ENCODE results near the gene TMEM198. TPM values are rescaled to one million over a fixed set of nuclear protein-coding genes. Genes with fewer than 3 reads are reported as not detected.

TMEM198 gene
- polyA plus RNA-seq, 2 donors, result 1.6 to 1.7 TPM

GRCh38 chr2:219541611-219542180, 2.1 kb upstream of the TMEM198 start:
- no peaks in the 10 kb centered on the region for H3K27me3 ChIP-seq (ENCODE audit: control insufficient read depth in 1 of 2, insufficient read depth in 2 of 2, low read length in 2 of 2)
- peaks cover 0 to 15% of the 10 kb centered on the region in 2 donors for H3K4me1 ChIP-seq (ENCODE audit: control insufficient read depth in 2 of 2, insufficient read depth in 2 of 2, low read length in 1 of 2)
- WGBS, 2 donors, result 13 to 17% methylated on average over 44 to 48 of the region's 48 CpGs
- peaks cover 0 to 24% of the 10 kb centered on the region in 2 donors for H3K36me3 ChIP-seq (ENCODE audit: control insufficient read depth in 2 of 2, insufficient read depth in 2 of 2, low read length in 1 of 2)
- peak overlapping the region; percentile 17 to 41 for H3K4me3 ChIP-seq (ENCODE audit: low read depth in 1 of 2, low read length in 2 of 2)
- peak overlapping the region in 1 of 2 donors; percentile 1 for H3K27ac ChIP-seq (ENCODE audit: low read depth in 2 of 2, low read length in 1 of 2)
- H3K9me3 ChIP-seq (ENCODE audit: control insufficient read depth in 2 of 2, insufficient read depth in 1 of 2, low read depth in 1 of 2, low read length in 1 of 2), result no peaks in the 10 kb centered on the region

GRCh38 chr2:219542931-219543595, 765 bp upstream of the TMEM198 start:
- 0 to 1% methylated on average over 61 to 66 of the region's 66 CpGs for WGBS, 2 donors
- H3K27me3 ChIP-seq (ENCODE audit: control insufficient read depth in 1 of 2, insufficient read depth in 2 of 2, low read length in 2 of 2), result no peaks in the 10 kb centered on the region
- peaks cover 0 to 15% of the 10 kb centered on the region in 2 donors for H3K4me1 ChIP-seq (ENCODE audit: control insufficient read depth in 2 of 2, insufficient read depth in 2 of 2, low read length in 1 of 2)
- peaks cover 0 to 24% of the 10 kb centered on the region in 2 donors for H3K36me3 ChIP-seq (ENCODE audit: control insufficient read depth in 2 of 2, insufficient read depth in 2 of 2, low read length in 1 of 2)
- H3K4me3 ChIP-seq (ENCODE audit: low read depth in 1 of 2, low read length in 2 of 2), result peak overlapping the region; percentile 66 to 70
- H3K27ac ChIP-seq (ENCODE audit: low read depth in 2 of 2, low read length in 1 of 2), result peak overlapping the region; percentile 88 to 92
- no peaks in the 10 kb centered on the region for H3K9me3 ChIP-seq (ENCODE audit: control insufficient read depth in 2 of 2, insufficient read depth in 1 of 2, low read depth in 1 of 2, low read length in 1 of 2)

GRCh38 chr2:219544567-219544966, 739 bp downstream of the TMEM198 start:
- Histone ChIP-seq H3K36me3 (ENCODE audit: control insufficient read depth in 2 of 2, insufficient read depth in 2 of 2, low read length in 1 of 2) (peaks cover 0 to 14% of the 10 kb centered on the region in 2 donors), H3K27me3 (ENCODE audit: control insufficient read depth in 1 of 2, insufficient read depth in 2 of 2, low read length in 2 of 2) (no peaks in the 10 kb centered on the region), H3K9me3 (ENCODE audit: control insufficient read depth in 2 of 2, insufficient read depth in 1 of 2, low read depth in 1 of 2, low read length in 1 of 2) (no peaks in the 10 kb centered on the region), H3K4me3 (ENCODE audit: low read depth in 1 of 2, low read length in 2 of 2) (peak overlapping the region in 1 of 2 donors; percentile 25), H3K27ac (ENCODE audit: low read depth in 2 of 2, low read length in 1 of 2) (no peak overlapping the region), H3K4me1 (ENCODE audit: control insufficient read depth in 2 of 2, insufficient read depth in 2 of 2, low read length in 1 of 2) (peaks cover 0 to 15% of the 10 kb centered on the region in 2 donors)
- WGBS, 2 donors, result 42 to 53% methylated on average over 9 of the region's 9 CpGs

GRCh38 chr2:219545295-219545942, 1.6 kb downstream of the TMEM198 start:
- WGBS, 2 donors, result 81 to 91% methylated on average over 3 of the region's 3 CpGs
- Histone ChIP-seq H3K27ac (ENCODE audit: low read depth in 2 of 2, low read length in 1 of 2) (no peak overlapping the region), H3K4me1 (ENCODE audit: control insufficient read depth in 2 of 2, insufficient read depth in 2 of 2, low read length in 1 of 2) (peaks cover 0 to 15% of the 10 kb centered on the region in 2 donors), H3K27me3 (ENCODE audit: control insufficient read depth in 1 of 2, insufficient read depth in 2 of 2, low read length in 2 of 2) (no peaks in the 10 kb centered on the region), H3K4me3 (ENCODE audit: low read depth in 1 of 2, low read length in 2 of 2) (no peak overlapping the region), H3K36me3 (ENCODE audit: control insufficient read depth in 2 of 2, insufficient read depth in 2 of 2, low read length in 1 of 2) (peaks cover 0 to 6% of the 10 kb centered on the region in 2 donors), H3K9me3 (ENCODE audit: control insufficient read depth in 2 of 2, insufficient read depth in 1 of 2, low read depth in 1 of 2, low read length in 1 of 2) (no peaks in the 10 kb centered on the region)

- H3K9me3 ChIP-seq (ENCODE audit: control insufficient read depth in 2 of 2, insufficient read depth in 1 of 2, low read depth in 1 of 2, low read length in 1 of 2), result no peaks in the 10 kb centered on the region
- H3K4me1 ChIP-seq (ENCODE audit: control insufficient read depth in 2 of 2, insufficient read depth in 2 of 2, low read length in 1 of 2), result peaks cover 0 to 15% of the 10 kb centered on the region in 2 donors
- peaks cover 0 to 4% of the 10 kb centered on the region in 2 donors for H3K36me3 ChIP-seq (ENCODE audit: control insufficient read depth in 2 of 2, insufficient read depth in 2 of 2, low read length in 1 of 2)
- WGBS, 2 donors, result 69 to 70% methylated on average over 4 of the region's 4 CpGs
- no peaks in the 10 kb centered on the region for H3K27me3 ChIP-seq (ENCODE audit: control insufficient read depth in 1 of 2, insufficient read depth in 2 of 2, low read length in 2 of 2)
- no peak overlapping the region for H3K4me3 ChIP-seq (ENCODE audit: low read depth in 1 of 2, low read length in 2 of 2)
- no peak overlapping the region for H3K27ac ChIP-seq (ENCODE audit: low read depth in 2 of 2, low read length in 1 of 2)
Measured at GRCh38 chr2:219545943-219546352, 2.1 kb downstream of the TMEM198 start.

- no peaks in the 10 kb centered on the region for H3K27me3 ChIP-seq (ENCODE audit: control insufficient read depth in 1 of 2, insufficient read depth in 2 of 2, low read length in 2 of 2)
- H3K4me1 ChIP-seq (ENCODE audit: control insufficient read depth in 2 of 2, insufficient read depth in 2 of 2, low read length in 1 of 2), result peaks cover under 1 to 18% of the 10 kb centered on the region in 2 donors
- no peaks in the 10 kb centered on the region for H3K36me3 ChIP-seq (ENCODE audit: control insufficient read depth in 2 of 2, insufficient read depth in 2 of 2, low read length in 1 of 2)
Measured at GRCh38 chr2:219547621-219548020, 3.8 kb downstream of the TMEM198 start.

GRCh38 chr2:219548990-219549389, 5.2 kb downstream of the TMEM198 start:
- no peaks in the 10 kb centered on the region for H3K27me3 ChIP-seq (ENCODE audit: control insufficient read depth in 1 of 2, insufficient read depth in 2 of 2, low read length in 2 of 2)

More at GRCh38 chr2:219547621-219548020, 3.8 kb downstream of the TMEM198 start:
- 95% methylated on average over 26 of the region's 26 CpGs for WGBS, 2 donors
- H3K4me3 ChIP-seq (ENCODE audit: low read depth in 1 of 2, low read length in 2 of 2), result no peak overlapping the region
- H3K27ac ChIP-seq (ENCODE audit: low read depth in 2 of 2, low read length in 1 of 2), result no peak overlapping the region
- no peaks in the 10 kb centered on the region for H3K9me3 ChIP-seq (ENCODE audit: control insufficient read depth in 2 of 2, insufficient read depth in 1 of 2, low read depth in 1 of 2, low read length in 1 of 2)

GRCh38 chr2:219549619-219550018, 5.8 kb downstream of the TMEM198 start:
- H3K27me3 ChIP-seq (ENCODE audit: control insufficient read depth in 1 of 2, insufficient read depth in 2 of 2, low read length in 2 of 2), result no peaks in the 10 kb centered on the region
- WGBS, 2 donors, result 85 to 87% methylated on average over 9 of the region's 9 CpGs
- peaks cover 5 to 16% of the 10 kb centered on the region in 2 donors for H3K4me1 ChIP-seq (ENCODE audit: control insufficient read depth in 2 of 2, insufficient read depth in 2 of 2, low read length in 1 of 2)
- H3K36me3 ChIP-seq (ENCODE audit: control insufficient read depth in 2 of 2, insufficient read depth in 2 of 2, low read length in 1 of 2), result no peaks in the 10 kb centered on the region
- no peak overlapping the region for H3K27ac ChIP-seq (ENCODE audit: low read depth in 2 of 2, low read length in 1 of 2)
- H3K9me3 ChIP-seq (ENCODE audit: control insufficient read depth in 2 of 2, insufficient read depth in 1 of 2, low read depth in 1 of 2, low read length in 1 of 2), result no peaks in the 10 kb centered on the region
- H3K4me3 ChIP-seq (ENCODE audit: low read depth in 1 of 2, low read length in 2 of 2), result no peak overlapping the region

More at GRCh38 chr2:219548990-219549389, 5.2 kb downstream of the TMEM198 start:
- Histone ChIP-seq H3K36me3 (ENCODE audit: control insufficient read depth in 2 of 2, insufficient read depth in 2 of 2, low read length in 1 of 2) (no peaks in the 10 kb centered on the region), H3K4me1 (ENCODE audit: control insufficient read depth in 2 of 2, insufficient read depth in 2 of 2, low read length in 1 of 2) (peaks cover 5 to 22% of the 10 kb centered on the region in 2 donors), H3K4me3 (ENCODE audit: low read depth in 1 of 2, low read length in 2 of 2) (no peak overlapping the region), H3K9me3 (ENCODE audit: control insufficient read depth in 2 of 2, insufficient read depth in 1 of 2, low read depth in 1 of 2, low read length in 1 of 2) (no peaks in the 10 kb centered on the region), H3K27ac (ENCODE audit: low read depth in 2 of 2, low read length in 1 of 2) (no peak overlapping the region)
- WGBS, 2 donors, result 93 to 96% methylated on average over 18 of the region's 18 CpGs

- no peak overlapping the region for H3K27ac ChIP-seq (ENCODE audit: low read depth in 2 of 2, low read length in 1 of 2)
- 6 to 8% methylated on average over 51 to 54 of the region's 54 CpGs for WGBS, 2 donors
- H3K4me3 ChIP-seq (ENCODE audit: low read depth in 1 of 2, low read length in 2 of 2), result peak overlapping the region; percentile 52 to 71
- H3K4me1 ChIP-seq (ENCODE audit: control insufficient read depth in 2 of 2, insufficient read depth in 2 of 2, low read length in 1 of 2), result peaks cover 5 to 15% of the 10 kb centered on the region in 2 donors
- no peaks in the 10 kb centered on the region for H3K9me3 ChIP-seq (ENCODE audit: control insufficient read depth in 2 of 2, insufficient read depth in 1 of 2, low read depth in 1 of 2, low read length in 1 of 2)
- peaks cover 0 to 4% of the 10 kb centered on the region in 2 donors for H3K36me3 ChIP-seq (ENCODE audit: control insufficient read depth in 2 of 2, insufficient read depth in 2 of 2, low read length in 1 of 2)
- H3K27me3 ChIP-seq (ENCODE audit: control insufficient read depth in 1 of 2, insufficient read depth in 2 of 2, low read length in 2 of 2), result no peaks in the 10 kb centered on the region
Measured at GRCh38 chr2:219551441-219552381, 7.9 kb downstream of the TMEM198 start.

Measured in esophagus (tissue), 2 donors.